Activated T-helper 17 cell treated with anti-CD3 and anti-CD28 coated beads, Interleukin-2, amount 50 U/mL, for 72 hours (primary cell): ENCODE results near the gene ZNF646. TPM values are rescaled to one million over a fixed set of nuclear protein-coding genes. Genes with fewer than 3 reads are reported as not detected.

Source experiments
- ATAC-seq: fragments of 150-1000 bp; cut with Tn5 transposase; replicated peaks from 2 replicates; pipeline ENCODE4 v1.10.0; 2021; ENCODE audit warnings: mild to moderate bottlenecking, moderate library complexity
- H3K27ac Mint-ChIP-seq: one replicate; pipeline ENCODE4 v1.8.0; 2022; ENCODE audit warnings: mixed read lengths
- H3K27me3 Mint-ChIP-seq: one replicate; pipeline ENCODE4 v1.8.0; 2022; ENCODE audit warnings: mixed read lengths
- H3K36me3 Mint-ChIP-seq: one replicate; pipeline ENCODE4 v1.8.0; 2022; ENCODE audit warnings: low read depth, mild to moderate bottlenecking, mixed read lengths
- H3K4me1 Mint-ChIP-seq: one replicate; pipeline ENCODE4 v1.8.0; 2022; ENCODE audit warnings: mixed read lengths
- H3K4me3 Mint-ChIP-seq: one replicate; pipeline ENCODE4 v1.8.0; 2022; ENCODE audit warnings: mild to moderate bottlenecking, mixed read lengths
- H3K9me3 Mint-ChIP-seq: one replicate; pipeline ENCODE4 v1.8.0; 2022; ENCODE audit warnings: mixed read lengths
- total RNA-seq, 2 donors: library from RNA; stranded (reverse); gene quantifications; one replicate each; pipeline ENCODE4 v1.2.3, GENCODE V29; 2022

Gene ZNF646
- total RNA-seq, 2 donors from 2014 or later = 19.6 to 29.7 TPM

DNA sequence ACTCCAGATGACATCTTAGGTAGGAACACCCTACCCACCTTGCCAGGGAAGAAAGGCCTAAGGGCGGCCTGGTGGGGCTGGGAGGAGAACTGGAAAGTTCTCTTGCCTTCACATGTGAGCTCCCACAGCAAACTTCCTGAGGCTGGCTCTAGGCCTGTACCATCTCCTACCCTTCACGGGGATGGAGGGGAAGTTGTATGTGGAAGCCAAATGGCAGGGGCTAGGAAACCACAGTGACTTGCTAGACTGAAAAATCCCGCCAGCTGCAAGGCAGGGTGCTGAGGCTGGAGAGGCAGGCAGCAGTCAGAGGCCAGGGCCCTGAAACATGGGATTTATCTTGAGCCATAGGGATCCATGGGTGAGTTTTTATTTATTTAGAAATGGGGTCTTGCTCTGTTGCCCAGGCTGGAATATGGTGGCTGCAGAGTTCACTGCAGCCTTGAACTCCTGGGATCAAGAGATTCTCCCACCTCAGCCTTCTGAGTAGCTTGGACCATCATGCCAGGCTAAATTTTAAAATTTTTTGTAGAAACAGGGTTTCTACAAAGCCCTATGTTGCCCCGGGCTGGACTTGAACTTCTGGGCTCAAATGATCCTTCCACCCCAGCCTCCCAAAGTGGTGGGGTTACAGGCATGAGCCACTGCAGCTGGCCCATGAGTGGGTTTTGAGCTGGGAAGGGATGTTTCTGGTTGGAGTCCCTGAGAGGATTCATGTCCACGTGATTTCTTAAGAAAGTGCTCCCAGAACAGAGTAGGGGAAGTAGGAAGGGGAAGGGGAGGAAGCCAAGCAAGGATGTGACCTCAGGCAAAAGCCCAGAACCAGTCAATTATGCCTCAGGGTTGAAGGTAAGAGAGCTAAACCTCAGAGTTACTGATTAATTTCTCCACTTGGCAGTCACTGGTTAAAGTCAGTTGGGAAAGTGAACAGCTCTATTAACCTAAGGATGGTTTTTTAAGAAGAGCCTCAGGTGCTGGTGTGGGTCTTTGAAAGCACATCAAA, 39.2 kb downstream of the ZNF646 start:
- H3K27ac Mint-ChIP-seq = no peak overlapping the region
- no peak for ATAC-seq
- H3K27me3 Mint-ChIP-seq = no peaks in the 10 kb centered on the region

DNA sequence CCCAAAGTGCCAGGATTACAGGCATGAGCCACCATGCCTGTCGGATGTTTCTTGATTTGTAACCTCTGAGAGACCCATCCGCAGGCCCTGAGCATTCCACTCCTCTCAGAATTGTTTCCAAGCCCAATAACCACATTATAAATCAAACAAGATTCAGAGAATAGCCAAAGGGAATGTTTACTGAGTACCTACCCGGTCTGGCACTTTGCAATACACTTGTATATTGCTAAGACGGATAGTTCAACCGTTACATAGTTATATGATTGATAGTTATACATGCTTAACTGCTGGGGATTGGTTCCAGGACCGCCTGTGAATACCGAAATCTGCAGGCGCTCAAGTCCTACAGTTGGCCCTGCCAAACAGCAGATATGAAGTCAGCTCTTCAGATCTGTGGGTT, 40.2 kb downstream of the ZNF646 start:
- no peak overlapping the region for H3K27ac Mint-ChIP-seq
- H3K36me3 Mint-ChIP-seq = peaks cover 52% of the 10 kb centered on the region
- no peaks in the 10 kb centered on the region for H3K9me3 Mint-ChIP-seq
- no peak overlapping the region for H3K4me3 Mint-ChIP-seq
- no peak for ATAC-seq
- no peaks in the 10 kb centered on the region for H3K27me3 Mint-ChIP-seq
- peaks cover 17% of the 10 kb centered on the region for H3K4me1 Mint-ChIP-seq

More for the DNA sequence above, 39.2 kb downstream of the ZNF646 start:
- Mint-ChIP-seq H3K4me3 (no peak overlapping the region), H3K36me3 (peaks cover 45% of the 10 kb centered on the region), H3K9me3 (no peaks in the 10 kb centered on the region), H3K4me1 (peaks cover 15% of the 10 kb centered on the region)

DNA sequence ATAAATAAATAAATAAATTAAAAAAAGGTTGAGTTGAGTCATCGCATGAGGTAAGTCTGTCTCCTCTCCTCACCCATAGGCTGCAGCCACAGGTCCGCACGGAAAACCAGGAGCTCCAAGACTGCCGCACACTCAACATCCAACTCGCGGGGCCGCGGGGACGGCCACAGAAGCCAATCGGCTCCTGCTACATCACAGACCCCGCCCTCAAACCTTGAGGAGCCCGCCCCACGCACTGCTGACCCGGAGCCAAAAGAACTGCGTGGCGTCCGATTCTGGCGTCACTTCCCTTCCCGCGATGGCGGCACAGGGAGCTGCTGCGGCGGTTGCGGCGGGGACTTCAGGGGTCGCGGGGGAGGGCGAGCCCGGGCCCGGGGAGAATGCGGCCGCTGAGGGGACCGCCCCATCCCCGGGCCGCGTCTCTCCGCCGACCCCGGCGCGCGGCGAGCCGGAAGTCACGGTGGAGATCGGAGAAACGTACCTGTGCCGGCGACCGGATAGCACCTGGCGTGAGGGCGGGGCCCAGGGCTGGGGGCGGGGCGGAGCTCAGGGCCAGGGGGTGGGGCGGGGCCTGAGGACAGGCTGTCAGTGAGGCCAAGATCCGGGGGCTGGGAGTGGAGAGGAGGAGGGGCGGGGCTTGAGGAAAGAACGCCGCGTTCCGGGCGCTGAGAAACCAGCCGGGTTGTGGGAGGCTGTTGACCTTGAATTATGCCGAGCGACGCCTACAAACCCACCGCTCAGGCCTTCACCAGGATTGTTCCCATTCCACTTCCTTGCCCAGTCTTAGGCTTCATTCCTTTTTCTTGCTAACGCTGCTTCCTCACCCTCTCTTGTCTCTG, 43.4 kb downstream of the ZNF646 start, which contains the start of gene KAT8:
TSS of gene KAT8 (plus strand) at position 281 of the 839 bp plus-strand sequence. CDS start at position 299, 18 bp downstream.
- peak within 1 kb of the TSS; percentile 86 for H3K4me3 Mint-ChIP-seq
- no peaks in the 10 kb centered on the region for H3K9me3 Mint-ChIP-seq
- H3K4me1 Mint-ChIP-seq = peaks cover 10% of the 10 kb centered on the region
- peaks cover 52% of the 10 kb centered on the region for H3K36me3 Mint-ChIP-seq
- no peaks in the 10 kb centered on the region for H3K27me3 Mint-ChIP-seq
- H3K27ac Mint-ChIP-seq = peak within 1 kb of the TSS; percentile 89
- ATAC-seq = peak; percentile 95

DNA sequence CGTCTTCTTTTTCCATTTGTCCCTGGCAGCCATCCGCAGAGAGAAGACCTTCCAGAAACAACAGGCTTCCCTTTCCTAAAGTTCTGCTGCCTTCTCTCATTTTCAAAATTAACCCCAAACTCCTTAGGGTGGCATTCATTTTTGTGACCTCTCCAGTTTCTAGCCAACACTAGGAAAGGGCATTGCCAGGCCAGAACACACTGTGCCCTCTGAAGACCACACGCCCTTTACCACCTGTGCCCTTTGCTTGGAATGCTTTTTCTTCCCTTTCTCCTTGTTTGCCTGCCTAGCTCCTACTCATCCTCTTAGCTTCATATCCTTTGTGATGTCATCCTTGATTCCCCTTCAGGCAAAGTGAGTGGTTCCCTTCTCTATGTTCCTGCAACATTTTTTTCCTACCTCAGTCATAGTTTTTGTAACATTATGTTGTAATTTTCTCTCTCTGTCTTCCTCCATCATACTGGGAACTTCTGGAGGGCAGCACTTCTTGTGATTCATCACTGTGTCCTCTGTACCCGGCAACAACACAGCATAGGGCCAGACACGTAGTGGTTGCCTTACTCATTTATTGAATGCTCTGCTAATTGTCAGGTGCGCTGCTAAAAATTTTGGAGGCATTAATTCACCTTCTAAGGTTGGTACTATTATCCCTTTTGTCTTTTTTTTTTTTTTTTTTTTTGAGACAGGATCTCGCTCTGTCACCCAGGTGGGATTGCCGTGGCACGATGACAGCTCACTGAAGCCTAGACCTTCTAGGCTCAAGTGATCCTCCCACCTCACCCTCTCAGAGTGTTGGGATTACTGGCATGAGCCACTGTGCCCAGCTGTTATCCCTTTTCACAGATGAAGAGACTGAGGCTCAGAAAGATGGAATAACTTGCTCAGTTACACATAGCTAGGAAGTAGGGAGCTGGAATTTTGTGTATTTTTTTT, 44.3 kb downstream of the ZNF646 start:
- H3K27me3 Mint-ChIP-seq = no peaks in the 10 kb centered on the region
- H3K4me3 Mint-ChIP-seq = peak overlapping the region; percentile 86
- H3K9me3 Mint-ChIP-seq = no peaks in the 10 kb centered on the region
- peaks cover 10% of the 10 kb centered on the region for H3K4me1 Mint-ChIP-seq
- ATAC-seq = no peak
- peak overlapping the region; percentile 89 for H3K27ac Mint-ChIP-seq
- peaks cover 52% of the 10 kb centered on the region for H3K36me3 Mint-ChIP-seq

DNA sequence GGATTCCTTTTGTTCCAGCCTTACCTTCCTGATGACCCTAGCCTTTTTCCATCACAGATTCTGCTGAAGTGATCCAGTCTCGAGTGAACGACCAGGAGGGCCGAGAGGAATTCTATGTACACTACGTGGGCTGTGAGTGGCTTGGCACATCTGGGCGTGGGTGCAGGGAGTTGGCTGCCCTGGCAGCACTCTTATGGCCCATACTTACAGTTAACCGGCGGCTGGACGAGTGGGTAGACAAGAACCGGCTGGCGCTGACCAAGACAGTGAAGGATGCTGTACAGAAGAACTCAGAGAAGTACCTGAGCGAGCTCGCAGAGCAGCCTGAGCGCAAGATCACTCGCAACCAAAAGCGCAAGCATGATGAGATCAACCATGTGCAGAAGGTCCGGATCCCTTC, 45.9 kb downstream of the ZNF646 start:
- no peak overlapping the region for H3K4me3 Mint-ChIP-seq
- H3K4me1 Mint-ChIP-seq = peaks cover 10% of the 10 kb centered on the region
- H3K27me3 Mint-ChIP-seq = no peaks in the 10 kb centered on the region
- peaks cover 61% of the 10 kb centered on the region for H3K36me3 Mint-ChIP-seq
- H3K27ac Mint-ChIP-seq = no peak overlapping the region
- no peaks in the 10 kb centered on the region for H3K9me3 Mint-ChIP-seq
- no peak for ATAC-seq

DNA sequence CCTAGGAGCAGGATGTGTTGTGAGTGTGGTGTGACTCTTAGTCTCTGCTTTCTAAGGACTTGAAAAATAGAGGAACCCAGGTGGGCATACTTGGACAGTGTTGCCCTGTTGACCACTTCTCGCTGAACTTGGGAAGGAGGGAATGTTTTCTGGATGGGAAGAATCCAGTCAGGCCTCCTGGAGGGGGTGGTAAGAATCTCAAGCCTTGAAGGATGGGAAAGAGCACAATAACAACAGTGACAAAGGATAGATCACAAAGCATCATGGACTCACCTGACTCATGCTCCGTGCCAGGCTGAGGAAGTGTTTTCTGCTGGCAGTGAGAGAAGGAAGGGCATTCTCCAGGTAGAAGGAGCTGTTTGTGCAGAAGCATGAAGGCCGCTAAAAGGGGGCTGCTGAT, 51.6 kb downstream of the ZNF646 start:
- no peak for ATAC-seq
- H3K36me3 Mint-ChIP-seq = peaks cover 54% of the 10 kb centered on the region
- peaks cover 7% of the 10 kb centered on the region for H3K4me1 Mint-ChIP-seq
- H3K27ac Mint-ChIP-seq = peak overlapping the region; percentile 54
- H3K9me3 Mint-ChIP-seq = no peaks in the 10 kb centered on the region
- no peaks in the 10 kb centered on the region for H3K27me3 Mint-ChIP-seq
- no peak overlapping the region for H3K4me3 Mint-ChIP-seq

DNA sequence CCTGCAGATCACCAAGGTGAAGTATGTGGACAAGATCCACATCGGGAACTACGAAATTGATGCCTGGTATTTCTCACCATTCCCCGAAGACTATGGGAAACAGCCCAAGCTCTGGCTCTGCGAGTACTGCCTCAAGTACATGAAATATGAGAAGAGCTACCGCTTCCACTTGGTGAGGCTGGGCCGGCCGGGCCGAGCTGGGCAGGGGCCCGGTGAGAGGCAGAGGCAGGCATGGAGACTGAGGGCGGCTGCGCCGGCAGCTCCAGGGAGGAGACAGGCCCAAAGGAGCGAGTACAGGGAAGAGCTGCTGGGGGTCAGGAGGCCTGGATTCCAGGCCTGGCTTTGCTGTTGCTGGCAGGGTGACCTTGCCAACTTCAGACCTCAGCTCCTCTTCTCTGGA, 53.0 kb downstream of the ZNF646 start:
- ATAC-seq = no peak
- no peak overlapping the region for H3K4me3 Mint-ChIP-seq
- H3K27ac Mint-ChIP-seq = no peak overlapping the region
- no peaks in the 10 kb centered on the region for H3K9me3 Mint-ChIP-seq
- no peaks in the 10 kb centered on the region for H3K27me3 Mint-ChIP-seq
- H3K4me1 Mint-ChIP-seq = peaks cover 7% of the 10 kb centered on the region
- peaks cover 47% of the 10 kb centered on the region for H3K36me3 Mint-ChIP-seq

DNA sequence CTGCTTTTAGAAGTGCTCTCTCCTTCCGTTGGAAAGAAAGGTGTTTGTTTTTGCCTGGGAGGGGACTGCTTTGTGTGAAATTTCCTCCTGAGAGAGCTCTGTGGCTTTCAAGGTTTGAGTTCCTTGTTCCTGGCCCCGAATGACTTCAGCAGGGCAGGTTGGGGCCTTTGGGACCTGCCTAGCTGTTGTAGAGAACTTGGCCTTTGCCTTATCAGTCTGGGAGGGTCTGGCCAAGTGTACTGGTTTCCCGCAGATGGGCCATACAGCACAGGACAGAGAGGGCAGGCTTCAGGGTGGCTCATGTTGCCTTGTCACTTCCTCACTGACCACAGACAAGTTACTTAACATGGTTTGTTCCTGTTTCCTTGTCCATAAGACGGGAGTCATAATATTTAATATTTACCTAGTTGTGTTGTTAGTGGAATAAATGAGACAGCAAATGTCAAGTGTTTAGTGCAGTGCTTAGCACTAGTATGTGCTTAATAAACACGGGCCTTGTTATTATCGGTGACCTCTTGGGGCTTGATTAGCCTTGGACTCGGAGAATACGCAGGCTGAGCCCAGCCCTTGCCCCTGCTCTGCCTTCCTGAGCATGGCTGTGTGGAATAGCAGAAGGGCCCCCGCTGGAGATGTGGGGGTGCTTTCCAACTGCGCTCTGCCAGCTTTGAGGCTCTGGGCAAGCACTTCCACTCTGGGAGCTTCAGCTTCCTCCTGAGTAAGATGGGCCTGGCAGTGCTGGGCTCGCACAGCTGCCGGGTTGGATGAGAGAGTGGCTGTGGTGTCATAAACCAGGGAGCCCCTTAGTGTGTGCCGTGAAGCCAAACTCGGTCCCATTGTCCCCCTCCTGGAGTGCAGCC, 54.7 kb downstream of the ZNF646 start:
- Mint-ChIP-seq H3K36me3 (peaks cover 36% of the 10 kb centered on the region), H3K4me3 (no peak overlapping the region), H3K27me3 (no peaks in the 10 kb centered on the region), H3K27ac (no peak overlapping the region), H3K4me1 (peaks cover 7% of the 10 kb centered on the region), H3K9me3 (no peaks in the 10 kb centered on the region)
- ATAC-seq = no peak

DNA sequence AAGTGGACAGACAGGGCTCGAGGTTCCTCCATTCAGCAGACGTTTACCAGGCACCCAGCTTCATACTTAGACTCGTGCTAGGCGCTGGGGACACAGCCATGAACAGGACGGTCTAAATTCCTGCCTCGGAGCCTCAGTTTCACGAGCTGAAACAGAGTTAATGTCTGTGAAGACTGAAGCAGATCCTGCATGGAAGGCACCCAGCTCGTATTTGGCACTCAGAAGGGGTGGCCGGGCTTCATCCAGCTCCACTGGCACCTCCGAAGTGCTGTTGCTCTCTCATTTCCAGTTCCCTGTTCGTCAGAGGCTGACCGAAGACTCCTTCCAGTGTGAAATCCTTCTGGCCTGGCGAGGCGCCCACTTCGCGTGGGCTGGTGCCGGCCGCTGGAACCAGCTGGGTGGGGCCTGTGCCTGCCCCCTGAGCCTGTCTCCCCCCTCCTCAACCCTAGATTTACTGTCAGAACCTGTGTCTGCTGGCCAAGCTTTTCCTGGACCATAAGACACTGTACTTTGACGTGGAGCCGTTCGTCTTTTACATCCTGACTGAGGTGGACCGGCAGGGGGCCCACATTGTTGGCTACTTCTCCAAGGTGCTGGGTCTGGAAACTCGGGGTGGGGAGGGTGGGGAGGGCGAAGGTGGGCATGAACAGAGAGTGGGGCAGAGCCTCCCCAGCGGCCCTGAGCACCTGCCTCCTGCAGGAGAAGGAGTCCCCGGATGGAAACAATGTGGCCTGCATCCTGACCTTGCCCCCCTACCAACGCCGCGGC, 55.5 kb downstream of the ZNF646 start:
- no peak for ATAC-seq
- no peak overlapping the region for H3K4me3 Mint-ChIP-seq
- no peak overlapping the region for H3K27ac Mint-ChIP-seq
- no peaks in the 10 kb centered on the region for H3K27me3 Mint-ChIP-seq
- peaks cover 7% of the 10 kb centered on the region for H3K4me1 Mint-ChIP-seq
- no peaks in the 10 kb centered on the region for H3K9me3 Mint-ChIP-seq
- peaks cover 32% of the 10 kb centered on the region for H3K36me3 Mint-ChIP-seq

DNA sequence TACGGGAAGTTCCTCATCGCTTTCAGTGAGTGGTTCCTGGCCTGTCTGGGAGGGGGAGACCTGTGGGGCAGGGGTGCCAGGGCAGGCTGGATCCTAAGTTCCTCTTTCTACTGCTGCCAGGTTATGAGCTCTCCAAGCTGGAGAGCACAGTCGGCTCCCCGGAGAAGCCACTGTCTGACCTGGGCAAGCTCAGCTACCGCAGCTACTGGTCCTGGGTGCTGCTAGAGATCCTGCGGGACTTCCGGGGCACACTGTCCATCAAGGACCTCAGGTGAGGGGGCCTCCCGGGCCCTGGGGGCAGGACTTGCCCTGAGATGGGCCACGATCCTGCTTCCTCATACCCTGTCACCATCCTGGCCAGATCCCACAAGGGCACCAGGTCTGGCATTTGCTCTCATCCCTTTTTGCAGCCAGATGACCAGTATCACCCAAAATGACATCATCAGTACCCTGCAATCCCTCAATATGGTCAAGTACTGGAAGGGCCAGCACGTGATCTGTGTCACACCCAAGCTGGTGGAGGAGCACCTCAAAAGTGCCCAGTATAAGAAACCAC, 56.2 kb downstream of the ZNF646 start:
- H3K36me3 Mint-ChIP-seq = peaks cover 32% of the 10 kb centered on the region
- ATAC-seq = no peak
- no peak overlapping the region for H3K27ac Mint-ChIP-seq
- H3K4me1 Mint-ChIP-seq = peaks cover 7% of the 10 kb centered on the region
- no peaks in the 10 kb centered on the region for H3K9me3 Mint-ChIP-seq
- H3K4me3 Mint-ChIP-seq = no peak overlapping the region
- no peaks in the 10 kb centered on the region for H3K27me3 Mint-ChIP-seq

DNA sequence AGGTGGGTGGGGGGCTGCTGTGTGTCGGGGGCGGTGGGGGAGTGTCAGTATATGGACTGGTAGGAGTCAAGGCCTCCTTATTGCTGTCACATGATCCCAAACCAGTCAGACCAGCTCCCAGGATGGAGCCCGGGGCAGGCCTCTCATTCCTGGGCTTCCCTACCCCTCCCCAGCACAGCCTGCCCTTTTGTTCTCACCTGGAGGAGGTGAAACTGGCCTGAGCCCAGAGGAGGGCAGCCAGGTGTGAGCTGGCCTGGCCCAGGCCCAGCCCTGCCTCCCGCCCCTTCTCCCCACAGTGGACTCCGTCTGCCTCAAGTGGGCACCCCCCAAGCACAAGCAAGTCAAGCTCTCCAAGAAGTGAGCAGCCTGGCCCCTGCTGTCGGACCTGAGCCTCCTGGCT, 56.7 kb downstream of the ZNF646 start:
- no peak for ATAC-seq
- no peak overlapping the region for H3K4me3 Mint-ChIP-seq
- peaks cover 5% of the 10 kb centered on the region for H3K4me1 Mint-ChIP-seq
- H3K36me3 Mint-ChIP-seq = peaks cover 28% of the 10 kb centered on the region
- H3K27me3 Mint-ChIP-seq = no peaks in the 10 kb centered on the region
- H3K27ac Mint-ChIP-seq = no peak overlapping the region
- H3K9me3 Mint-ChIP-seq = no peaks in the 10 kb centered on the region

DNA sequence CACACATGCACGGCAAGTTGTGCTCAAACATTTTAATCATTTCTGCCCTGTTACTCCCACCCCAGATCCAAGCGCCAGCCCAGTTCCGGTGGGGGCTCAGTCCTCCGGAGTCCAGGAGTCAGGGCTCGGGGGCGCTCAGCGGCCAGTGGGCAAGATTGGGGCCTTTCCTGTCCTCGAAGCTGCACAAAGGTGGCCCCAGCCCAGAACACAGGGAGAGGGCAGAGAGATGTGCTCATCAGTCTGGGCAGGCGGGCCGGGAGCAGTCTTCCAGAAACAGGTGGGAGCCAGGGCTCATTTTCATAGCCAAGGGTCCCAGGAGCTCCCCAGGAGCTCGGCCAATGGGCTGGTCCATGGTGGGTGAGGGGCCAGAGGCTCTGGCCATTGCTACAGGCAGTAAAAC, 57.2 kb downstream of the ZNF646 start:
- no peaks in the 10 kb centered on the region for H3K27me3 Mint-ChIP-seq
- no peak overlapping the region for H3K27ac Mint-ChIP-seq
- no peaks in the 10 kb centered on the region for H3K4me1 Mint-ChIP-seq
- ATAC-seq = no peak
- peaks cover 23% of the 10 kb centered on the region for H3K36me3 Mint-ChIP-seq
- H3K9me3 Mint-ChIP-seq = no peaks in the 10 kb centered on the region
- H3K4me3 Mint-ChIP-seq = no peak overlapping the region
